DOHH2 (cell line): ENCODE results near the gene TYW1.
"Not testable (repeated sequence)": the region's sequence is repeated elsewhere in the genome, so short reads cannot be mapped to it uniquely, and the experiment has no call there.

Experiments
- H3F3A ChIP-seq: fragments of 200-600 bp; sonication (generic), shearing (Covaris generic); 2 replicates; pipeline ENCODE4 v1.6.0; 2016; ENCODE audit warnings: antibody characterized with exemption, mild to moderate bottlenecking; ENCODE audit not compliant: control insufficient read depth, insufficient read depth
- H3K27ac ChIP-seq: fragments of 200-600 bp; sonication (generic); 2 replicates; pipeline ENCODE4 v1.5.1; 2014; ENCODE audit warnings: low read depth, mild to moderate bottlenecking, low read length, moderate library complexity
- H3K27me3 ChIP-seq: fragments of 200-600 bp; sonication (generic); 2 replicates; pipeline ENCODE4 v1.6.1; 2014; ENCODE audit warnings: mild to moderate bottlenecking, low read length, mixed read lengths; ENCODE audit not compliant: control insufficient read depth
- H3K36me3 ChIP-seq: fragments of 200-600 bp; sonication (generic); 2 replicates; pipeline ENCODE4 v1.6.1; 2014; ENCODE audit warnings: mild to moderate bottlenecking, low read length, moderate library complexity, mixed read lengths; ENCODE audit not compliant: control insufficient read depth
- H3K4me1 ChIP-seq: fragments of 200-600 bp; sonication (generic); 2 replicates; pipeline ENCODE4 v1.6.1; 2014; ENCODE audit warnings: mild to moderate bottlenecking, low read length, mixed read lengths; ENCODE audit not compliant: control insufficient read depth
- H3K4me2 ChIP-seq: fragments of 200-600 bp; sonication (generic); 2 replicates; pipeline ENCODE4 v1.6.0; 2014; ENCODE audit warnings: mild to moderate bottlenecking, low read length, moderate library complexity
- H3K4me3 ChIP-seq: fragments of 200-600 bp; sonication (generic); 2 replicates; pipeline ENCODE4 v1.5.1; 2014; ENCODE audit warnings: mild to moderate bottlenecking, low read length, mixed read lengths
- H3K79me2 ChIP-seq: fragments of 200-600 bp; sonication (generic); 2 replicates; pipeline ENCODE4 v1.6.1; 2014; ENCODE audit warnings: mild to moderate bottlenecking, low read length, mixed read lengths; ENCODE audit not compliant: control insufficient read depth
- H3K9me2 ChIP-seq: fragments of 200-600 bp; sonication (generic); replicated peaks from 2 replicates; pipeline ENCODE4 v1.6.1; 2014; ENCODE audit warnings: mild to moderate bottlenecking, low read length, mixed read lengths; ENCODE audit not compliant: control insufficient read depth
- H3K9me3 ChIP-seq: fragments of 200-600 bp; sonication (generic); 2 replicates; pipeline ENCODE4 v1.6.1; 2014; ENCODE audit warnings: antibody characterized with exemption, low read length, mixed read lengths; ENCODE audit not compliant: control insufficient read depth, insufficient read depth
- H4K20me1 ChIP-seq: fragments of 200-600 bp; sonication (generic); 2 replicates; pipeline ENCODE4 v1.6.0; 2014; ENCODE audit warnings: low read depth, mild to moderate bottlenecking, antibody characterized with exemption, low read length, moderate library complexity; ENCODE audit not compliant: control insufficient read depth, insufficient read depth
- EZH2phosphoT487 ChIP-seq: fragments of 200-600 bp; sonication (generic); IDR thresholded peaks from 2 replicates; pipeline ENCODE4 v1.6.1; 2017; ENCODE audit warnings: borderline replicate concordance, mild to moderate bottlenecking, antibody characterized with exemption, low read length, moderate library complexity, mixed read lengths
- TF ChIP-seq, protein P1 (sequence below): fragments of 200-600 bp; sonication (generic); IDR thresholded peaks from one replicate; pipeline ENCODE4 v1.5.1; 2014; ENCODE audit warnings: antibody characterized with exemption, mild to moderate bottlenecking, low read depth, low read length; ENCODE audit not compliant: poor library complexity, severe bottlenecking

Gene TYW1

DNA sequence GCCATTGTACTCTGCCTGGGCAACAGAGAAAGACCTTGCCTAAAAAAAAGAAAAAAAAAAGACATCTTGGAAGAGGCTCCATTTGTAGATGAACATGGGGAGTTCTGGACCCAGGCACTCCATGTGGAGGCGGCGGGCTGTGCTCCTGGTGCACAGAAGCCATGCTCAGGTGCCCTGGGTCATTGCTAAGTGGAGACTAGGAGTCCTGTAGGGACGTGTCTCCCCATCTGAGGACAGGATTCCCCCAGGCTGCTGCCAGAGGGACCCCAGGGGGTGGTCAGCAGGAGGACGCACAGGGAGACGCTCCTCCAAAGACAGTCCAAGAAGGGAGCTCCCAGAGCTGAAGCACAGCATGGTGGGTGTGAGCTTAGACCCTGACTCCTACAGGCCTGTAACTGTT is 35.5 kb upstream of the TYW1 start:
- no peaks in the 10 kb centered on the region for H3K9me3 ChIP-seq
- H3K79me2 ChIP-seq = no peaks in the 10 kb centered on the region
- H3K4me1 ChIP-seq = no peaks in the 10 kb centered on the region
- no peak overlapping the region for H3K4me3 ChIP-seq
- H3K27me3 ChIP-seq = no peaks in the 10 kb centered on the region
- peaks cover 43% of the 10 kb centered on the region for H3K36me3 ChIP-seq
- no peaks in the 10 kb centered on the region for H3F3A ChIP-seq
- H3K27ac ChIP-seq = no peak overlapping the region
- H3K9me2 ChIP-seq = no peaks in the 10 kb centered on the region
- TF ChIP-seq, protein P1, sequence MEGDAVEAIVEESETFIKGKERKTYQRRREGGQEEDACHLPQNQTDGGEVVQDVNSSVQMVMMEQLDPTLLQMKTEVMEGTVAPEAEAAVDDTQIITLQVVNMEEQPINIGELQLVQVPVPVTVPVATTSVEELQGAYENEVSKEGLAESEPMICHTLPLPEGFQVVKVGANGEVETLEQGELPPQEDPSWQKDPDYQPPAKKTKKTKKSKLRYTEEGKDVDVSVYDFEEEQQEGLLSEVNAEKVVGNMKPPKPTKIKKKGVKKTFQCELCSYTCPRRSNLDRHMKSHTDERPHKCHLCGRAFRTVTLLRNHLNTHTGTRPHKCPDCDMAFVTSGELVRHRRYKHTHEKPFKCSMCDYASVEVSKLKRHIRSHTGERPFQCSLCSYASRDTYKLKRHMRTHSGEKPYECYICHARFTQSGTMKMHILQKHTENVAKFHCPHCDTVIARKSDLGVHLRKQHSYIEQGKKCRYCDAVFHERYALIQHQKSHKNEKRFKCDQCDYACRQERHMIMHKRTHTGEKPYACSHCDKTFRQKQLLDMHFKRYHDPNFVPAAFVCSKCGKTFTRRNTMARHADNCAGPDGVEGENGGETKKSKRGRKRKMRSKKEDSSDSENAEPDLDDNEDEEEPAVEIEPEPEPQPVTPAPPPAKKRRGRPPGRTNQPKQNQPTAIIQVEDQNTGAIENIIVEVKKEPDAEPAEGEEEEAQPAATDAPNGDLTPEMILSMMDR = no peak
- TF ChIP-seq EZH2phosphoT487 = no peak
- no peaks in the 10 kb centered on the region for H4K20me1 ChIP-seq
- H3K4me2 ChIP-seq = no peak overlapping the region

DNA sequence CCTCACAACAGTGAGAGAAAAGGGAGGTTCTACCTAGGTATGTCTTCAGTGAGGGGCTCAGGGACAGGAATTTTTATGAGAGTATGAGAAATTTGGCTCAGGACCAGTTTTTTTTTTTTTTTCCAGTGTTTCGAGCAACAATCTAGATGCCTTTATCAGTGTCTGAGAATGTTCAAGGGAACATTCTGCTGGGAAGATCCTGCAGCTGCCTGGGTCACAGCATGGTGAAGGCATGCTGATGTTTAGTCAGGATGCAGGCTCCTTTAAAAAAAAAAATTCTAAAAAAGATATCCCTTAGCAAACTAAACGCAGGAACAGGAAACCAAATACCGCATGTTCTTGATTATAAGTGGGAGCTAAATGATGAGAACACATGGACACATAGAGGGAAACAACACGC is 32.2 kb upstream of the TYW1 start:
- Histone ChIP-seq H3K9me3 (no peaks in the 10 kb centered on the region), H3K27ac (no peak overlapping the region), H3K4me2 (no peak overlapping the region), H3K27me3 (no peaks in the 10 kb centered on the region), H4K20me1 (no peaks in the 10 kb centered on the region), H3F3A (no peaks in the 10 kb centered on the region), H3K36me3 (peaks cover 10% of the 10 kb centered on the region), H3K4me3 (no peak overlapping the region), H3K9me2 (no peaks in the 10 kb centered on the region), H3K79me2 (no peaks in the 10 kb centered on the region), H3K4me1 (no peaks in the 10 kb centered on the region)
- TF ChIP-seq, protein P1 = no peak
- no peak for TF ChIP-seq EZH2phosphoT487

DNA sequence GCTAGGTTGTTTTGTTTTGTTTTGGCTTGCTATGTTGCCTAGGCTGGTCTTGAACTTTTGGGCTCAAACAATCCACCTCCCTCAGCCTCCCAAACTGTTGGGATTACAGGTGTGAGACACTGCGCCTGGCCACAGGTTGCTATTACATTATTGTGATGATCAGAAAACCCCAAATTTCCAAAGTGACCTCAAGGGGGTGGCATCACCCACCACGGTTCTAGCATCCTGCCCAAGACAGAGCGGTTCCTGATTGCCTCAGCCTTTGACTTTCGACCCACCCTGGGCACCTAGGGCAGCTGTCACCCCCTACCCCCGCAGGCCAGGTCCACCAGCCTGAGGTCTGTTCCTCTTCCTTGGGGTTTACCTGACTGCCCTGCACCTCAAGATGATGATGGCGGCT is 29.6 kb upstream of the TYW1 start:
- Histone ChIP-seq H3K27ac (no peak overlapping the region), H3F3A (no peaks in the 10 kb centered on the region), H3K36me3 (no peaks in the 10 kb centered on the region), H3K27me3 (no peaks in the 10 kb centered on the region), H3K4me1 (no peaks in the 10 kb centered on the region), H3K9me3 (no peaks in the 10 kb centered on the region), H4K20me1 (no peaks in the 10 kb centered on the region), H3K9me2 (no peaks in the 10 kb centered on the region), H3K4me3 (no peak overlapping the region), H3K79me2 (no peaks in the 10 kb centered on the region), H3K4me2 (no peak overlapping the region)
- no peak for TF ChIP-seq EZH2phosphoT487
- TF ChIP-seq, protein P1 = peak; percentile 40

DNA sequence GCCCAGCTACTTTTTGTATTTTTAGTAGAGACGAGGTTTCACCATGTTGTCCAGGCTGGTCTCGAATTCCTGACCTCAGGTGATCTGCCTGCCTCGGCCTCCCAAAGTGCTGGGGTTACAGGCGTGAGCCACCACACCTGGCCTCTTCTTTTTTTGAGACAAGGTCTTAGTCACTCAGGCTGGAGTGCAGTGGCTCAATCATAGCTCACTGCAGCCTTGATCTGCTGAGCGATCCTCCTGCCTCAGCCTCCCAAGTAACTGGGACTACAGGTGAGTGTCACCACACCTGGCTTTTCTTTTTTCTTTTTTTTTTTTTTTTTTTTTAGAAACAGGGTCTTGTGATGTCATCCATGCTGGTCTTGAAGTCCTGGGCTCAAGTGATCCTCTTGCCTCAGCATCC is 27.6 kb upstream of the TYW1 start:
- not testable (repeated sequence) for H3K9me3 ChIP-seq, H3K27me3 ChIP-seq, H3K36me3 ChIP-seq, H3K4me3 ChIP-seq, H3K4me2 ChIP-seq, H4K20me1 ChIP-seq, H3K4me1 ChIP-seq, H3F3A ChIP-seq, H3K79me2 ChIP-seq, H3K27ac ChIP-seq, H3K9me2 ChIP-seq
